Muscle of leg (tissue), 11 donors: ENCODE measurements around the gene CFAP410. TPM values are rescaled to one million over a fixed set of nuclear protein-coding genes. Genes with fewer than 3 reads are reported as not detected.
"Not testable (repeated sequence)": the region's sequence is repeated elsewhere in the genome, so short reads cannot be mapped to it uniquely, and the experiment has no call there.

Experiments used
- DNase-seq: peaks from one replicate; pipeline ENCODE4 v3.0.0; 2013
- H3K27ac ChIP-seq: one replicate; pipeline ENCODE4 v1.5.1; 2013; ENCODE audit warnings: mild to moderate bottlenecking, low read length, control low read depth
- H3K27me3 ChIP-seq: one replicate; pipeline ENCODE4 v1.6.1; 2013; ENCODE audit warnings: low read length; ENCODE audit not compliant: control insufficient read depth, insufficient read depth
- H3K36me3 ChIP-seq: one replicate; pipeline ENCODE4 v1.6.1; 2013; ENCODE audit warnings: low read length; ENCODE audit not compliant: control insufficient read depth, insufficient read depth
- H3K4me1 ChIP-seq: one replicate; pipeline ENCODE4 v1.6.1; 2013; ENCODE audit warnings: low read length; ENCODE audit not compliant: control insufficient read depth, insufficient read depth
- H3K4me3 ChIP-seq: one replicate; pipeline ENCODE4 v1.5.1; 2013; ENCODE audit warnings: low read length, control low read depth
- H3K9me3 ChIP-seq: replicated peaks from 2 replicates; pipeline ENCODE4 v1.6.1; 2013; ENCODE audit warnings: low read depth, low read length; ENCODE audit not compliant: control insufficient read depth
- WGBS: methylation state at CpG from one replicate; pipeline ENCODE4 v1.1.5; 2013; ENCODE audit warnings: missing lambda C conversion rate; ENCODE audit not compliant: insufficient coverage; 5-methylcytosine and 5-hydroxymethylcytosine counted together
- polyA plus RNA-seq, 8 donors: library from polyadenylated mRNA; unstranded; fragments of 120-200 nt; gene quantifications; one replicate each; pipeline versions ENCODE4 v1.2.1 to v1.2.3, GENCODE V29; 2013; ENCODE audit warnings: inconsistent platforms in 1 of 8, low replicate concordance in 1 of 8; ENCODE audit not compliant: insufficient read length in 8 of 8, insufficient read depth in 1 of 8
- total RNA-seq: library from RNA; stranded (reverse); fragments of 120-200 nt; gene quantifications from one replicate; pipeline ENCODE4 v1.2.4, GENCODE V29; 2013

The CFAP410 gene
- total and polyA plus RNA-seq, 9 donors = 15.9 to 23.9 (median 19.8) TPM

- Histone ChIP-seq H3K27ac (no peak overlapping the region), H3K27me3 (peaks cover 62% of the 10 kb centered on the region), H3K4me1 (peaks cover 31% of the 10 kb centered on the region), H3K9me3 (no peaks in the 10 kb centered on the region), H3K36me3 (no peaks in the 10 kb centered on the region), H3K4me3 (no peak overlapping the region)
- WGBS = 13% methylated on average over 31 of the region's 42 CpGs
- DNase-seq = no peak
These were observed 11.7 kb upstream of the CFAP410 start for GRCh38 chr21:44350773-44351481.

GRCh38 chr21:44349847-44350772, 10.9 kb upstream of the CFAP410 start:
- Histone ChIP-seq H3K4me3 (no peak overlapping the region), H3K36me3 (no peaks in the 10 kb centered on the region), H3K27me3 (peaks cover 64% of the 10 kb centered on the region), H3K27ac (no peak overlapping the region), H3K9me3 (no peaks in the 10 kb centered on the region), H3K4me1 (peaks cover 29% of the 10 kb centered on the region)
- DNase-seq = no peak
- 5% methylated on average over 98 of the region's 113 CpGs for WGBS

GRCh38 chr21:44349416-44349846, 10.2 kb upstream of the CFAP410 start:
- Histone ChIP-seq H3K36me3 (no peaks in the 10 kb centered on the region), H3K27me3 (peaks cover 61% of the 10 kb centered on the region), H3K9me3 (no peaks in the 10 kb centered on the region), H3K4me1 (peaks cover 26% of the 10 kb centered on the region), H3K4me3 (no peak overlapping the region), H3K27ac (no peak overlapping the region)
- no peak for DNase-seq
- 76% methylated on average over 8 of the region's 12 CpGs for WGBS

GRCh38 chr21:44348861-44349260, 9.7 kb upstream of the CFAP410 start:
- H3K27ac ChIP-seq = no peak overlapping the region
- peaks cover 58% of the 10 kb centered on the region for H3K27me3 ChIP-seq
- WGBS = 88% methylated on average over 17 of the region's 19 CpGs

GRCh38 chr21:44347911-44348451, 8.8 kb upstream of the CFAP410 start:
- 53% methylated on average over 20 of the region's 22 CpGs for WGBS
- DNase-seq = no peak
- peaks cover 53% of the 10 kb centered on the region for H3K27me3 ChIP-seq
- H3K27ac ChIP-seq = no peak overlapping the region
- H3K36me3 ChIP-seq = no peaks in the 10 kb centered on the region
- H3K9me3 ChIP-seq = no peaks in the 10 kb centered on the region
- H3K4me1 ChIP-seq = peaks cover 18% of the 10 kb centered on the region
- no peak overlapping the region for H3K4me3 ChIP-seq

More at GRCh38 chr21:44348861-44349260, 9.7 kb upstream of the CFAP410 start:
- H3K9me3 ChIP-seq = no peaks in the 10 kb centered on the region
- H3K36me3 ChIP-seq = no peaks in the 10 kb centered on the region
- no peak overlapping the region for H3K4me3 ChIP-seq
- no peak for DNase-seq
- H3K4me1 ChIP-seq = peaks cover 24% of the 10 kb centered on the region

- no peaks in the 10 kb centered on the region for H3K4me1 ChIP-seq
- peaks cover 28% of the 10 kb centered on the region for H3K27me3 ChIP-seq
- no peak overlapping the region for H3K27ac ChIP-seq
- DNase-seq = no peak
- no peak overlapping the region for H3K4me3 ChIP-seq
- 54% methylated on average over 11 of the region's 11 CpGs for WGBS
- no peaks in the 10 kb centered on the region for H3K9me3 ChIP-seq
- no peaks in the 10 kb centered on the region for H3K36me3 ChIP-seq
These were observed 6.3 kb upstream of the CFAP410 start for GRCh38 chr21:44345495-44345894.

- Histone ChIP-seq H3K9me3 (no peaks in the 10 kb centered on the region), H3K27ac (no peak overlapping the region), H3K4me1 (peaks cover 7% of the 10 kb centered on the region), H3K36me3 (no peaks in the 10 kb centered on the region), H3K27me3 (peaks cover 24% of the 10 kb centered on the region), H3K4me3 (no peak overlapping the region)
- WGBS = 83% methylated on average over 16 of the region's 17 CpGs
- DNase-seq = no peak
These were observed 5.5 kb upstream of the CFAP410 start for GRCh38 chr21:44344541-44345183.

GRCh38 chr21:44342981-44343380, 3.8 kb upstream of the CFAP410 start:
- not testable (repeated sequence) for DNase-seq, H3K27me3 ChIP-seq, H3K36me3 ChIP-seq, H3K4me3 ChIP-seq, H3K27ac ChIP-seq, H3K9me3 ChIP-seq
- 93% methylated on average over 6 of the region's 8 CpGs for WGBS
- peaks cover 15% of the 10 kb centered on the region for H3K4me1 ChIP-seq

GRCh38 chr21:44341726-44342458, 2.7 kb upstream of the CFAP410 start:
- not testable (repeated sequence) for H3K4me3 ChIP-seq, H3K27me3 ChIP-seq, H3K9me3 ChIP-seq, H3K27ac ChIP-seq, DNase-seq, H3K36me3 ChIP-seq
- 77% methylated on average over 10 of the region's 12 CpGs for WGBS
- H3K4me1 ChIP-seq = peaks cover 17% of the 10 kb centered on the region
